Measurements from ENCODE around the gene LRP2.
A peak's percentile ranks its signal among the peaks of the same experiment; 100 is the strongest.

The LRP2 gene

DNA sequence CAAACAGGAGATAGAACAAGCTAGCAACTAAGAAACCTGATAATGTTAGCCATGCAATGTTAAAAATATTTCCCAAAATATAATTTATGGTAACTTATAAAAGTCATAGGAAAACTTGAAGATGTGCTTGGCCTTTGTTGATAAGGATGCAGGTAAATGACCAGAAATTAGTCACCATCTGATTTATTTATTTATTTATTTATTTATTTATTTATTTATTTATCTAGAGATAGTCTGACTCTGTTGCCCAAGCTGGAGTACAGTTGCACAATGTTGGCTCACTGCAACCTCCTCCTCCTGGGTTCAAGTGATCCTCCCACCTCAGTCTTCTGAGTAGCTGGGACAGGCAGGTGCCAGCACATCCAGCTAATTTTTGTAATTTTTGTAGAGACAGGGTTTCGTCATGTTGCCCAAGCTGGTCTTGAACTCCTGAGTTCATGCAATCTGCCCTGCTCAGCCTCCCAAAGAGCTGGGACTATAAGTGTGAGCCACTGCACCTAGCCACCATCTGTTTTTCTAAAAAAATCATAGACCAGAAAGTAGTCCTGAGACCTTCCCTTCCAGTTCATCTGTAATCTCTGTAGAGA, 183.4 kb downstream of the LRP2 start (continued):
- TF ChIP-seq, protein P1, sequence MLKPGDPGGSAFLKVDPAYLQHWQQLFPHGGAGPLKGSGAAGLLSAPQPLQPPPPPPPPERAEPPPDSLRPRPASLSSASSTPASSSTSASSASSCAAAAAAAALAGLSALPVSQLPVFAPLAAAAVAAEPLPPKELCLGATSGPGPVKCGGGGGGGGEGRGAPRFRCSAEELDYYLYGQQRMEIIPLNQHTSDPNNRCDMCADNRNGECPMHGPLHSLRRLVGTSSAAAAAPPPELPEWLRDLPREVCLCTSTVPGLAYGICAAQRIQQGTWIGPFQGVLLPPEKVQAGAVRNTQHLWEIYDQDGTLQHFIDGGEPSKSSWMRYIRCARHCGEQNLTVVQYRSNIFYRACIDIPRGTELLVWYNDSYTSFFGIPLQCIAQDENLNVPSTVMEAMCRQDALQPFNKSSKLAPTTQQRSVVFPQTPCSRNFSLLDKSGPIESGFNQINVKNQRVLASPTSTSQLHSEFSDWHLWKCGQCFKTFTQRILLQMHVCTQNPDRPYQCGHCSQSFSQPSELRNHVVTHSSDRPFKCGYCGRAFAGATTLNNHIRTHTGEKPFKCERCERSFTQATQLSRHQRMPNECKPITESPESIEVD (tag by site-specific recombination; IDR thresholded peaks at IDR 0.05) = no peak
- TF ChIP-seq WT1 (tag by site-specific recombination; IDR thresholded peaks at IDR 0.05) = no peak
- TF ChIP-seq, protein P2, sequence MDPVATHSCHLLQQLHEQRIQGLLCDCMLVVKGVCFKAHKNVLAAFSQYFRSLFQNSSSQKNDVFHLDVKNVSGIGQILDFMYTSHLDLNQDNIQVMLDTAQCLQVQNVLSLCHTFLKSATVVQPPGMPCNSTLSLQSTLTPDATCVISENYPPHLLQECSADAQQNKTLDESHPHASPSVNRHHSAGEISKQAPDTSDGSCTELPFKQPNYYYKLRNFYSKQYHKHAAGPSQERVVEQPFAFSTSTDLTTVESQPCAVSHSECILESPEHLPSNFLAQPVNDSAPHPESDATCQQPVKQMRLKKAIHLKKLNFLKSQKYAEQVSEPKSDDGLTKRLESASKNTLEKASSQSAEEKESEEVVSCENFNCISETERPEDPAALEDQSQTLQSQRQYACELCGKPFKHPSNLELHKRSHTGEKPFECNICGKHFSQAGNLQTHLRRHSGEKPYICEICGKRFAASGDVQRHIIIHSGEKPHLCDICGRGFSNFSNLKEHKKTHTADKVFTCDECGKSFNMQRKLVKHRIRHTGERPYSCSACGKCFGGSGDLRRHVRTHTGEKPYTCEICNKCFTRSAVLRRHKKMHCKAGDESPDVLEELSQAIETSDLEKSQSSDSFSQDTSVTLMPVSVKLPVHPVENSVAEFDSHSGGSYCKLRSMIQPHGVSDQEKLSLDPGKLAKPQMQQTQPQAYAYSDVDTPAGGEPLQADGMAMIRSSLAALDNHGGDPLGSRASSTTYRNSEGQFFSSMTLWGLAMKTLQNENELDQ (tag by site-specific recombination; IDR thresholded peaks at IDR 0.05; ENCODE audit: low read depth) = no peak
- no peak for TF ChIP-seq SCRT1 (tag by site-specific recombination; IDR thresholded peaks at IDR 0.05; ENCODE audit: borderline replicate concordance)
- peak; percentile 84 for TF ChIP-seq ZNF394 (tag by site-specific recombination; IDR thresholded peaks at IDR 0.05; ENCODE audit: borderline replicate concordance)
- TF ChIP-seq, protein P3, sequence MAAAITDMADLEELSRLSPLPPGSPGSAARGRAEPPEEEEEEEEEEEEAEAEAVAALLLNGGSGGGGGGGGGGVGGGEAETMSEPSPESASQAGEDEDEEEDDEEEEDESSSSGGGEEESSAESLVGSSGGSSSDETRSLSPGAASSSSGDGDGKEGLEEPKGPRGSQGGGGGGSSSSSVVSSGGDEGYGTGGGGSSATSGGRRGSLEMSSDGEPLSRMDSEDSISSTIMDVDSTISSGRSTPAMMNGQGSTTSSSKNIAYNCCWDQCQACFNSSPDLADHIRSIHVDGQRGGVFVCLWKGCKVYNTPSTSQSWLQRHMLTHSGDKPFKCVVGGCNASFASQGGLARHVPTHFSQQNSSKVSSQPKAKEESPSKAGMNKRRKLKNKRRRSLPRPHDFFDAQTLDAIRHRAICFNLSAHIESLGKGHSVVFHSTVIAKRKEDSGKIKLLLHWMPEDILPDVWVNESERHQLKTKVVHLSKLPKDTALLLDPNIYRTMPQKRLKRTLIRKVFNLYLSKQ (tag by site-specific recombination; IDR thresholded peaks at IDR 0.05; ENCODE audit: borderline replicate concordance) = no peak
- TF ChIP-seq SETDB1 (IDR thresholded peaks at IDR 0.05; ENCODE audit: insufficient read length, low read length) = no peak
- TF ChIP-seq, protein P4, sequence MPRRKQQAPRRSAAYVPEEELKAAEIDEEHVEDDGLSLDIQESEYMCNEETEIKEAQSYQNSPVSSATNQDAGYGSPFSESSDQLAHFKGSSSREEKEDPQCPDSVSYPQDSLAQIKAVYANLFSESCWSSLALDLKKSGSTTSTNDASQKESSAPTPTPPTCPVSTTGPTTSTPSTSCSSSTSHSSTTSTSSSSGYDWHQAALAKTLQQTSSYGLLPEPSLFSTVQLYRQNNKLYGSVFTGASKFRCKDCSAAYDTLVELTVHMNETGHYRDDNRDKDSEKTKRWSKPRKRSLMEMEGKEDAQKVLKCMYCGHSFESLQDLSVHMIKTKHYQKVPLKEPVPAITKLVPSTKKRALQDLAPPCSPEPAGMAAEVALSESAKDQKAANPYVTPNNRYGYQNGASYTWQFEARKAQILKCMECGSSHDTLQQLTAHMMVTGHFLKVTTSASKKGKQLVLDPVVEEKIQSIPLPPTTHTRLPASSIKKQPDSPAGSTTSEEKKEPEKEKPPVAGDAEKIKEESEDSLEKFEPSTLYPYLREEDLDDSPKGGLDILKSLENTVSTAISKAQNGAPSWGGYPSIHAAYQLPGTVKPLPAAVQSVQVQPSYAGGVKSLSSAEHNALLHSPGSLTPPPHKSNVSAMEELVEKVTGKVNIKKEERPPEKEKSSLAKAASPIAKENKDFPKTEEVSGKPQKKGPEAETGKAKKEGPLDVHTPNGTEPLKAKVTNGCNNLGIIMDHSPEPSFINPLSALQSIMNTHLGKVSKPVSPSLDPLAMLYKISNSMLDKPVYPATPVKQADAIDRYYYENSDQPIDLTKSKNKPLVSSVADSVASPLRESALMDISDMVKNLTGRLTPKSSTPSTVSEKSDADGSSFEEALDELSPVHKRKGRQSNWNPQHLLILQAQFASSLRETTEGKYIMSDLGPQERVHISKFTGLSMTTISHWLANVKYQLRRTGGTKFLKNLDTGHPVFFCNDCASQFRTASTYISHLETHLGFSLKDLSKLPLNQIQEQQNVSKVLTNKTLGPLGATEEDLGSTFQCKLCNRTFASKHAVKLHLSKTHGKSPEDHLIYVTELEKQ (tag by site-specific recombination; IDR thresholded peaks at IDR 0.05; ENCODE audit: borderline replicate concordance) = no peak
- TF ChIP-seq ZNF664 (tag by site-specific recombination; IDR thresholded peaks at IDR 0.05) = 0 out of 2 replicates have a peak, but pooled peaks have one; percentile 34
- no peak for TF ChIP-seq ZNF138 (tag by site-specific recombination; IDR thresholded peaks at IDR 0.05; ENCODE audit: borderline replicate concordance)
- no peak for TF ChIP-seq ZNF76 (tag by site-specific recombination; IDR thresholded peaks at IDR 0.05; ENCODE audit: borderline replicate concordance, low read depth)
- TF ChIP-seq ZNF510 (tag by site-specific recombination; IDR thresholded peaks at IDR 0.05; ENCODE audit: insufficient replicate concordance) = peak; percentile 25
- no peak for TF ChIP-seq ZNF2 (tag by site-specific recombination; IDR thresholded peaks at IDR 0.05)
- TF ChIP-seq ZFHX2 (tag by site-specific recombination; conservative IDR thresholded peaks at IDR 0.05) = no peak
- TF ChIP-seq HOXA7 (CRISPR knock-in tag; IDR thresholded peaks at IDR 0.05; ENCODE audit: borderline replicate concordance) = no peak
- no peak for TF ChIP-seq ZNF423 (tag by site-specific recombination; IDR thresholded peaks at IDR 0.05)
- TF ChIP-seq, protein P5, sequence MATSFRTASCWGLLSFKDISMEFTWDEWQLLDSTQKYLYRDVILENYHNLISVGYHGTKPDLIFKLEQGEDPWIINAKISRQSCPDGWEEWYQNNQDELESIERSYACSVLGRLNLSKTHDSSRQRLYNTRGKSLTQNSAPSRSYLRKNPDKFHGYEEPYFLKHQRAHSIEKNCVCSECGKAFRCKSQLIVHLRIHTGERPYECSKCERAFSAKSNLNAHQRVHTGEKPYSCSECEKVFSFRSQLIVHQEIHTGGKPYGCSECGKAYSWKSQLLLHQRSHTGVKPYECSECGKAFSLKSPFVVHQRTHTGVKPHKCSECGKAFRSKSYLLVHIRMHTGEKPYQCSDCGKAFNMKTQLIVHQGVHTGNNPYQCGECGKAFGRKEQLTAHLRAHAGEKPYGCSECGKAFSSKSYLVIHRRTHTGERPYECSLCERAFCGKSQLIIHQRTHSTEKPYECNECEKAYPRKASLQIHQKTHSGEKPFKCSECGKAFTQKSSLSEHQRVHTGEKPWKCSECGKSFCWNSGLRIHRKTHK (tag by site-specific recombination; IDR thresholded peaks at IDR 0.05) = no peak
- TF ChIP-seq, protein P6, sequence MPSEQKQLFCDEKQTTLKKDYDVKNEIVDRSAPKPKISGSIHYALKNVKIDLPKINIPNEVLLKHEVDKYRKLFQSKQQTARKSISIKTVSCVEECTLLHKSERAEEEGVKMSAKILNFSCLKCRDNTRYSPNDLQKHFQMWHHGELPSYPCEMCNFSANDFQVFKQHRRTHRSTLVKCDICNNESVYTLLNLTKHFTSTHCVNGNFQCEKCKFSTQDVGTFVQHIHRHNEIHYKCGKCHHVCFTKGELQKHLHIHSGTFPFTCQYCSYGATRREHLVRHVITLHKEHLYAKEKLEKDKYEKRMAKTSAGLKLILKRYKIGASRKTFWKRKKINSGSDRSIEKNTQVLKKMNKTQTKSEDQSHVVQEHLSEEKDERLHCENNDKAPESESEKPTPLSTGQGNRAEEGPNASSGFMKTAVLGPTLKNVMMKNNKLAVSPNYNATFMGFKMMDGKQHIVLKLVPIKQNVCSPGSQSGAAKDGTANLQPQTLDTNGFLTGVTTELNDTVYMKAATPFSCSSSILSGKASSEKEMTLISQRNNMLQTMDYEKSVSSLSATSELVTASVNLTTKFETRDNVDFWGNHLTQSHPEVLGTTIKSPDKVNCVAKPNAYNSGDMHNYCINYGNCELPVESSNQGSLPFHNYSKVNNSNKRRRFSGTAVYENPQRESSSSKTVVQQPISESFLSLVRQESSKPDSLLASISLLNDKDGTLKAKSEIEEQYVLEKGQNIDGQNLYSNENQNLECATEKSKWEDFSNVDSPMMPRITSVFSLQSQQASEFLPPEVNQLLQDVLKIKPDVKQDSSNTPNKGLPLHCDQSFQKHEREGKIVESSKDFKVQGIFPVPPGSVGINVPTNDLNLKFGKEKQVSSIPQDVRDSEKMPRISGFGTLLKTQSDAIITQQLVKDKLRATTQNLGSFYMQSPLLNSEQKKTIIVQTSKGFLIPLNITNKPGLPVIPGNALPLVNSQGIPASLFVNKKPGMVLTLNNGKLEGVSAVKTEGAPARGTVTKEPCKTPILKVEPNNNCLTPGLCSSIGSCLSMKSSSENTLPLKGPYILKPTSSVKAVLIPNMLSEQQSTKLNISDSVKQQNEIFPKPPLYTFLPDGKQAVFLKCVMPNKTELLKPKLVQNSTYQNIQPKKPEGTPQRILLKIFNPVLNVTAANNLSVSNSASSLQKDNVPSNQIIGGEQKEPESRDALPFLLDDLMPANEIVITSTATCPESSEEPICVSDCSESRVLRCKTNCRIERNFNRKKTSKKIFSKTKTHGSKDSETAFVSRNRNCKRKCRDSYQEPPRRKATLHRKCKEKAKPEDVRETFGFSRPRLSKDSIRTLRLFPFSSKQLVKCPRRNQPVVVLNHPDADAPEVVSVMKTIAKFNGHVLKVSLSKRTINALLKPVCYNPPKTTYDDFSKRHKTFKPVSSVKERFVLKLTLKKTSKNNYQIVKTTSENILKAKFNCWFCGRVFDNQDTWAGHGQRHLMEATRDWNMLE (tag by site-specific recombination; conservative IDR thresholded peaks at IDR 0.05; ENCODE audit: low read depth) = peak; percentile 67
- TF ChIP-seq ZBTB7A (tag by site-specific recombination; IDR thresholded peaks at IDR 0.05; ENCODE audit: low read depth) = no peak
- no peak for TF ChIP-seq ZFP41 (tag by site-specific recombination; IDR thresholded peaks at IDR 0.05; ENCODE audit: borderline replicate concordance)
- TF ChIP-seq KLF10 (tag by site-specific recombination; IDR thresholded peaks at IDR 0.05) = no peak
- TF ChIP-seq ZBTB20 (tag by site-specific recombination; IDR thresholded peaks at IDR 0.05) = no peak

All from HEK293 (cell line).